HG03095 (cell line): ENCODE data around the gene C11orf65.

Source experiments
- ATAC-seq: cut with Tn5 transposase; IDR thresholded peaks from one replicate; pipeline ENCODE4 v1.9.1; 2021; ENCODE audit warnings: moderate library complexity; ENCODE audit not compliant: unreplicated experiment

The C11orf65 gene, protein sequence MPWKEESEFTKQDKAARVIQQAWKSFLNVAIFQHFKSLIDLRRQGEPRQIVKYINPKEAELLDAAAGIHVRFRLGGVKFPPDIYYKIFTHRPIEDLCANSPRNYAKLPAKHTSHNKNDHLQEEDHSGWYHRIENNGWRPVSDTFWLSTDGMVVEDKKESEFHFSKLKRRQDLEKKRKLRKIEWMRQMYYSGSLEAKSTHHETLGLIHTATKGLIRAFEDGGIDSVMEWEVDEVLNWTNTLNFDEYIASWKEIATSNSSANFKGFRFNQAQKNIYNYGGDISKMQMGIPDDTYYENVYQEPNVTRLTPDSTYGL

DNA sequence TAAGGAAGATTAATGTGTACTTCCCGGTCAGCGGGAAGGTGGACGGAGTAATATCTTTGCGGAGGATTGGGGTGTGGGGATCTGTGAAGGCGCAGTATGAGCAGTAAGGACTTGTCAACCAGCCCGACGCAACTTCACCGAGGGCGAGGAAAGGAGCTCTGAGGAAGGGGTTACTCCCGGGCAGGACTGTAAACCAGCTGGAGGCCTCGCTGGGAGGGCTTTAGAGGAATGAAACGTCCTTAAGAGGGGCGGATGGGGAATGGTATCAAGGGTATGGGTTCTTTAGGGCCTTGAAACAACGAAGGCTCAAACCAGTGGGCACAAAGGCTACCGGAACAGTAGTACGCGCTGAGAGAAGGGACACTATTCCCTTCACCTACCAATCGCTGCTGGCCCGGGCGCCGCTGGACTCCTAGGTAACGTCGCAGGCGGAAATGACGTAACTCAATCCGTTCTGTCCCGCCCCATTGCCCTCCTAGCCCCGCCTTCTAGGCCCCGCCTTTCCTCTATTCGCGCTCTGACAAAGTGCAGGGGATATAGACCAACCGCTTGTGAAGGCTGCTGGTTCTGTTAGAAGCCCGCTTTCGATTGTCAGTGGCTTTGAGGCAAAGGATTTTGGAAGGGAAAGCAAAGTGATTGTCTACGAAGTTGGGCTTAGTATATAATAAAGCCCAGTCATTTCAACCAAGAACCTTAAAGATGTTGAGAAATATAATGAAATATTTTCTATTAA is at the start of gene C11orf65:
C11orf65 (minus strand) TSS at position 439 of the 733 bp plus-strand sequence. CDS start 5,970 bp downstream, outside the sequence.
- ATAC-seq: peak; percentile 98

- no peak for ATAC-seq
Measured at GRCh38 chr11:108516125-108516524, 48.8 kb upstream of the C11orf65 start.

DNA sequence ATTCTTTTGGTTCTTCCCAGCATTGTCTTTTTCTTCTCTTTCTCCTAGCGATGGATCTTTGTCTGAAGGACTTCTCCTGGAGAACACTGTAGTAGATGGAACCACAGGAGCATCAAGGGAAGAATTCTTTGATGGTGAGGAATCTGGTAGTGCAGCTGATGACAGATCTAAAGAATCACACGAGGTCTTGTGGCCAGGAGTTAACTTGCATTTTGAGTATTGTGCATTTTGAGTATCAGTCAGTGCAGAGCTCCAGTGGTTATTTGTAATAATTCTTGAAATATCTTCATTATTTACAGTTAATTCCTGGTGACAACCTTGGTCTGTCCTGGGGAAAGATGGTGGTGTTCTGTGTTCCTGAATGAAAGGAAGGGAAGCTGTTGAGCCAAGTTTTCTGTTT is 45.4 kb upstream of the C11orf65 start:
- ATAC-seq: no peak

- ATAC-seq: no peak
Measured at GRCh38 chr11:108511851-108512474, 44.6 kb upstream of the C11orf65 start.

GRCh38 chr11:108508653-108509593 is 41.6 kb upstream of the C11orf65 start:
- no peak for ATAC-seq

DNA sequence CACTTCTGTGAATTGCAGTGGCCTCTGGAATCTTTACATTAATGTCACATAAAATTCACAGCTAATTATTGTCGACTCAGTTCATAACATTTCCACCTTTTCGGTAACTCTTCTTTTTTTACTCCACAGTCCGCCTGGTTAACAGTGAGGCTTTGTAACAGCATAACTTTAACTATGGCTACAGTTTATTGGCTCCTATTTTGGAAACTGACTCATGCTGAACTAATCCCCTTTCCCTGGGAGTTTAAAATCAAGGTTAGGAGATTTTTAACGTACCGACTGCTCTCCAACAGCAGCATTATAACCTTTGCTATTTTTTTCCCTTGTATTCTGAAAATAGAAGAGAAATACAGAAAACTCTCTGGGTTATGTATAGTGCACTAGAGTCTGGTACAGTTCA is 34.1 kb upstream of the C11orf65 start:
- no peak for ATAC-seq

DNA sequence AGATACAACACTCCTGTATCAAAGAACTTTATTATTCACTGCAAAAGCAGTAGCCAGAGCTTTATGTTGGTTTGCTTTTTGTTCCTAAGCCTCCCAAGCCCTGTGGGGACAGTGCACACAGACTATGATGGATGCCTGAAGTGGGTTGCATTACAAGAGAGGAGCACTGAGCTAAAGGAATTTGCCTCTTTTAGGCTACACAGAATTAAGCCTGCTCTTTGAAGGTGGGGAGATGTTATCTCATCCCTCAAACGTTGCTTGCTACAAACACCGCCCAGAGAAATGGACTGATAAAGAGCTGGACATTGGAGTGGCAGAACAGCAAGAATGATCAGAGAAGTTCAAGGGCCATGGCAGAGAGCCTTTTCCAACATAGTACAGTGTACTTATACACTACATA is 33.4 kb upstream of the C11orf65 start:
- ATAC-seq: no peak

DNA sequence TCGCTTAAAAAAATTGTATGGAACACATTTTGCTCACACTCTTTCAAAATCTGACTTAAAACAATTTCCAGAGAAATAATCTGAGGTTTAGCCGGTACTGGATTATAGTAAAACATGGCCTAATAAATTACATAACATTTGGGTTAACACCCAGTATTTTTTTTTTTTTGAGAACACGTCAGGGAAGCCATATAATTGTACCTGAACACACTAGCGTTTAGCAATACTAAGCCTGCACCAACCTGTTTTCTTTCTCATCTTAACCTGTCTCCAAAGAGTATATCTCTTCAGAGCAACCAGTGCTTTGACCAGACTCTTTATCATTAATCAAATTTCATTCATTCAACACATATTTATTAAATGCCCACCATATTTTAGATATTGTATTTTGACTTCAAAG is 32.8 kb upstream of the C11orf65 start:
- no peak for ATAC-seq

- ATAC-seq: no peak
Measured at GRCh38 chr11:108498816-108499408, 31.6 kb upstream of the C11orf65 start.

GRCh38 chr11:108498046-108498815 is 30.9 kb upstream of the C11orf65 start, which contains the start of gene POGLUT3:
Gene POGLUT3 (minus strand): TSS chr11:108498384. CDS start chr11:108498366, 18 bp downstream.
- peak; percentile 60 for ATAC-seq

GRCh38 chr11:108497317-108498045 is 30.2 kb upstream of the C11orf65 start:
- peak; percentile 45 for ATAC-seq

- no peak for ATAC-seq
Measured at GRCh38 chr11:108496643-108497256, 29.4 kb upstream of the C11orf65 start.

GRCh38 chr11:108495326-108495725 is 28.0 kb upstream of the C11orf65 start:
- no peak for ATAC-seq

GRCh38 chr11:108494182-108494581 is 26.9 kb upstream of the C11orf65 start:
- no peak for ATAC-seq

DNA sequence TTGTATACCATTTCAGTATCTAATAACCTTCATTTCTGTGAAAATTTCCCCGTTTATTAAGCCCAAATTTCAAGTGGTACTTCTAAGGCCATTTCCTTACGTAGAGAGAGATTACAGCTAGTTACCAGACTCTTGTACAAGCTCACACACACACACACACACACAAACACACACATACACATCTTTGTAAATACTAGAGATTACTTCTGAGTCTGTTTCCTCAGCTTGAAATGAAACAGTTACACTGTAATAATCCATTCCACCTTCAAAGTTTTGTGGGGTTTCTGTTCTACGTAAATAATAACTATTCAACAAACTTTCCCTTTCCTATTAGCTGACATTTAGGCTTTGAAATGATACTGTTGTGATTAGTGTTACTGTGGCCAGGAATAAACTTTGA is 24.6 kb upstream of the C11orf65 start:
- ATAC-seq: no peak

DNA sequence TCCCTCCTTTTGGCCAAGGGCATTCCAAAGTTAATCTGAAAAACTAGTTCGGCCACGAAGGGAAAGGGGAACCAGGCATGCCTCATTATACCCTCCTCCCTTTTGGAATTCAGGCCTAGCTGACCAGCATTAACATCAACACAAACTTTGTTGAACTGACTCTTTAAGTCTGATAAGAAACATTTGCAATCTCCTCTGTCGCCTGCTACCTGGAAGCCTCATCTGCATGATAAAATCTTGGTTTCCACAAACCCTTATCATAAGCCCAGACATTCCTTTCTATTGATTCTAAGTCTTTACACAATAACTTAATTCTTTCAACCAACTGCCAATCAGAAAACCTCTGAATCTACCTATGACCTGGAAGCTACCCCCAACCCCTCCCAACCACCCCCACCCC is 19.5 kb upstream of the C11orf65 start:
- no peak for ATAC-seq

GRCh38 chr11:108486331-108486730 is 19.0 kb upstream of the C11orf65 start:
- no peak for ATAC-seq

GRCh38 chr11:108483163-108483562 is 15.8 kb upstream of the C11orf65 start:
- no peak for ATAC-seq
